NCI-H748 (cell line): Measurements from ENCODE around the gene PPP1R1C.

ENCODE experiments used
- DNase-seq: peaks from one replicate; lab custom pipeline; 2025; ENCODE audit not compliant: unreplicated experiment; lab: John Stamatoyannopoulos, UW

PPP1R1C gene

GRCh38 chr2:181971032-181971431, 14.6 kb upstream of the PPP1R1C start:
- no peak for DNase-seq

DNA sequence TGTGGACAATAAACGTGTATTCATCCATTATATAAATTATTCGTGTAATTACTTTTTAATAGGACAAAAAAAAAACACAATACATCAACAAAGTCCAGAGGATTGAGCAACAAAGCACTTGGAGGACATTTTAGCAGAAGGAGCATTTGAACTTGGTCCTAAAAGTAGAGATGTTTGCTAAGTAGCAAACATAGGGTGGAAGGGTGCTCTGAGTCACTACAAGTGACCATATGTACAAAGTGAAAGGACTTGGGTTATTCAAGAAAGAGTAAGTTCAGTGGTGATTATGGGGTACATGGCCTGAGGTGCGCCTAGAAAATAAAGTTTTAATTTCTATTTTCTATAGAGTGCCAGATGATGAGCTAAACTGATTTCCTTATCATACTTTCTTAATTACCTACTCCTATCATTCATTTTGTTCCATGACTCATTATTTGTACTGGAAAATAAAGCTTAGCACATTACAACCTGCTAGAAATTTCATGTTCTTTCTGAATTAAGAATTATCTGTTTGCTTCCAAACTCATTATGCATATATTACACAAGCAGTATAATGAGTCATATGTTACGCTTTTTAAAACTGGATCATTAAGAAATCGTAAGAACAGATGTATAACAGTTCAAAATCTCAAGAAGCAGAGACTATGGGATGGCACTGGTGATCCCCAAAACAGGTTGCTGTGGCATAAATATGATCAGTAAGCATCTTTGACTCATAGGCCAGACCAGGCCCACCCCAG, 13.1 kb upstream of the PPP1R1C start:
- no peak for DNase-seq

DNA sequence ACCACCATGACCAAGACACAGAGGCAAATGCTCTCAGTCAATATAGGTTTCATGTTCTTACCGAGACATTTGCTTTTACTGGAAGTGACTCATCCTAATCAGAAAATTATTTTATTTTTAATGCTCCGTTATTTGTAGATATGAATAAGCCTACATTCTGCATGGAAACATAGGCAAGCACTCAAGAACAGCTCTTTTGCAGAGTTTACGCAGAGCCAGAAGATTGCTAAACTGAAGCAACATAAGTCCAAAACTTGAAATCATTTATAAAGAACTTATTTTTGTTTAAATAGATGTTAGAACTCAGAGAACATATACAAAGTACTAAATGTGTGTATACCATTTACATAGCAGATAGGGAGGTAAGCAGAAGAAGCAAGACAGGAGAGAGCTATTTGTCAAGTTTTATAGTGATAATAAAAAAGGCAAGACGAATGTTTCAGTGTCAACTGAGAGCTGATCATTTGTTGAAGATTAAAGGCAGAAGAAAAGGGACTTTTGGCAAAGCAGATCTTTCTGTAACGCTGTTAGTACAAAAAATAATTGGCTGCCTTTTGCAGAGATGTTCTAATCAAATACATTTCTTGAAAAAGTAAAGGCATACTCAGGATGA, 12.4 kb upstream of the PPP1R1C start:
- no peak for DNase-seq

GRCh38 chr2:181977661-181978350, 7.8 kb upstream of the PPP1R1C start:
- no peak for DNase-seq

DNA sequence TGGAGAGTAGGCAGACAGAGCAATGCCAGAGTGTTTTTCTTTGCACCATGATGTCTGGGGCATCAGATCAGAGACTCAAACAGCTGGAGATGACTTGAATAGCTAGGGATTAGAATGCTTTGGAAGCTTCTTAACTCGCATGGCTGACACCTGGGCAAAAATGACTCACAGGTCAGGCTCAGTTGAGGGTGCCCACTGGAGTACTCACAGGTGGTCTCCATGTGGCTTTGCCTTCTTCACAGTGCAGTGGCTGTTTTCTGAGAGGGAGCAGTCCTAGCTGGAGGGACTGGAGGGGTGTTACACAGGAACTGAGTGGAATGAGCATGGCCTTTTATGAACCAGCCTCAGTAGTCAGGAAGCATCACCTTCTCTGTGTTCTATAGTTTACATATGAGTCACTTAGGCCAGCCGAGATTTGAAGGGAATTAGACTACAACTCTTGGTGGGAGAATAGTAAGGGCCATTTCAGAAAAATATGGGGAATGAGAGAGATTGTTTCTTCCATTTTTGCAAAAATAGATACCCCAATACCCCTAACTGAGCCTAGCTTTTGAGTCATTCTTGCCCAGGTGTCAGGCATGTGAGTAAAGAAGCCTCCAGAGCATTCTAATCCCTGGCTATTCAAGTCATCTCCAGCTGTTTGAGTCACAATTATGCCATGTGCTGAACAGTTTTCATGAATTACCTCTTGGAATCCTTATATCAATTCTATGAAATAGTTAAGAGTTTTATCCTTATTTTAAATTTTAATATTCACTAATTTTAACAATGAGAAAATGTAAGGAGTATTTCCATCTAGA, 7.1 kb upstream of the PPP1R1C start:
- DNase-seq: no peak

DNA sequence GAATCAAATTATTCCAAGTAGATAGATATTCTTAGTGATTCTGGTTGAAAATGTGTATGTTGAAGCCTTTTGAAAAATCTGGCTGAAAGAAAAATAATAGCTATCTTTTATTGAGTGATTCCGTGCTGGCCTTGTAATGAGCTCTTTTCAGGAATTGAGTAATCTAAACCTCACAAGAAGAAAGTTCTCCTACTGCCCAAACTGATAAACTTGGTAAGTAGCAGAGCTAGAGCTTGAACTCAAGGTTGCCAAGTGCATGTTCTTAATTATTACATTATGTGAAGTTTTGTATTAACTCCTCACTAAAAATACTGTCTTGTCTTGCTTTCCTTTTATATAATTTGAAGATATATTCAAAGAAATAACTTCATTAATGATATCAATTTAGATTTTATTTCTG, 1.6 kb upstream of the PPP1R1C start:
- no peak for DNase-seq

DNA sequence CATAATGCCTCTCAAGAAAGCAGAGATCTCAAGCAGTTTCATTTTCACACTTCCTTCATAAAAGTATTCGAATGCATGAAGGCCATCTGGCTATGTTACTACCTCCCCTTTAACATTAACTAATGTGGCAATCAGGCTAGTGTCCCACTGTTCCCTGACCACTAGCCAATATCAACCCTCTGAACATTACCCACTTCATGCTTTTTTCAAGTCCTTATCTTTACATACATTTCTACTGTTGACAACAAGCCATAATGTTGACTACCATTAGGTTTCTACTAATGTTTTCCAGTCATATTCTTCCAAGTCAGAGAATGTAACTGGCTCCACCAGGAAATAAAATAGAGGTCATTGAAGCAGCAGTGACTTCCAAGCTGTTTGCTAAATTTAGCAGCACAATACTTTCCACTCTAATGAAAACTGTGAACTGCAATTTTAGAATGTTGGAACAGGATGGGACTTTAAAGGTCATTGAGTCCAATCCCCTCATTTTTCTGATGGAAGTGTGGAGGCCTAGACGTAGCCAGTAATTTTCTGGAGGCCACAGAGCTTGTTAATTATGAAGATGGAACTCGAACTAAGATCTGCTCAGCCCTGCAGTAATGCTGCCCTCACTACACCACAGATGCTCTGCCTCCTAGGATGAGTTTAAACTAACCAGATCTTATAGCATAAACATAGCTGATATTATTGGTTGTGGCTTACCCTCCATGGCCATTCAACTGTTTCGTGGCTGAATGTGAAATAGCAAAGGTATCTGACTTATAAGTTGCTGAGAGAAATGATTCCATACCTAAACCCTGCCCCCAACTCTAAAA, 630 bp upstream of the PPP1R1C start:
- DNase-seq: no peak

DNA sequence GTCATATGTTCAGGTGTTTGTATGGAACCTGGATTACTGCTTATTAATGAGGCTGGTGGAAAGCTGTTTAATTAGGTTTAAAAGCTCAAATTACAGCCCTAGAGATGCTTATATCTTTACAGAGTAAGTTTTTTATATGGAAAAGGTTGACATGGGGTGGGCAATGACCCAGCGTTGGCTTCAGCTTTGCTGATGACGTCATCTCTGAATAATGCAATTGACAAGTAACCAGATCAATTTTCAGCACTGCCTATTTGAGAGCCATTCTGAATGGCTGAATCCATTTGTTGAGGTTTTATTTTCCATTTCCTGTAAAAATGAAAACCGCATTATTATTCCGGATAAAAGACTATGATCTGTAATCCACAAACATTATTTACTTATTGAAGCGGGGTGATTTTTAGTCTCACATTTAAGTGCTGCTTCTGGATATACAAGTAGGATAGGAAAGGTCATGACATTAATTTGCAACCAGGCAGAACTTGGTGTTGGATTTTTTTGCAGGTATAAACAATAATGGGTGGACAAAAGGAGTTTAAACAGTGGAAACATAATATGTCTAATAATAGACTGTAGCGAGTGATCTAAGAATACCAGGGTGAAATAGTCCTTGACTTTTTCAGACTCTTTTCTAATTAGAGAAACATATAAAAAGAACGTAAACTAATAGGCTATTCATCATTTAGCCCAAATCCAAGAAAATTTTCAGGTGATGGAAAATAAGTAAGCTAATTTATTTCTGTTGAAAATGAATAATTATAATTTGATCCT, 2.7 kb downstream of the PPP1R1C start:
- peak; percentile 78 for DNase-seq

- no peak for DNase-seq
These were observed 3.4 kb downstream of the PPP1R1C start for GRCh38 chr2:181989099-181989498.

DNA sequence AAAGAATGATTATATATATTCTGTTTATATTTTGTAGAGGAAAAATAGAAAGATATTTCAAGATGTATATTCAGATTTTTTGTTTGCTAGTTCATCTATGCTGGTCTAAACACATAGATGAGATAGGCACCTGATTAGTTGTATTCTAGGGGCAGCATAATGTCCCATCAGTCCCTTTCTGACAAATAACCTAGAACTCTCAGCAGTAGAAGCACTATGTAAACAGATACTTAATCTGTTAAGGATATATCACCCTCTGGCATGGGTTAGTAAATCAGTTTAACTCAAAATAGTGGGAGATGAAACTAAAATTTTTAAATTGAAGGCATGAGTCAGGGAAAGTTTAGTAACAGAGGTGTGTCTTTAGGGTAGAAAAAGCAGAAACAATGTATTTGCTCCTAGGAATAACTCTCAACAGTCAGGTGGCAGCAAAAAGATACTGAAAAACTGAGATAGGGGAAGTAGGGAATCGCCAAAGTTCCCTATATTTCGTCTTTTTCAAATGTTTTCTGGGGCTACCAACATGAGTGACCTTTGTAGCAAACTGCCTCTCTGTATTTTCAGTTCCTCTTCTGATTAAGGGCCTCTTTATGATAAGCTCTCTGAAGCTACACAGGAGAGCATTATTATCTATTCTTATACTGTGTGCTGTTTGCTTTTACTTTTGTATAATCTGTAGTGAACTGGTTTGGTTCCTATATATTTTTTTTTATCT, 5.7 kb downstream of the PPP1R1C start:
- no peak for DNase-seq

DNA sequence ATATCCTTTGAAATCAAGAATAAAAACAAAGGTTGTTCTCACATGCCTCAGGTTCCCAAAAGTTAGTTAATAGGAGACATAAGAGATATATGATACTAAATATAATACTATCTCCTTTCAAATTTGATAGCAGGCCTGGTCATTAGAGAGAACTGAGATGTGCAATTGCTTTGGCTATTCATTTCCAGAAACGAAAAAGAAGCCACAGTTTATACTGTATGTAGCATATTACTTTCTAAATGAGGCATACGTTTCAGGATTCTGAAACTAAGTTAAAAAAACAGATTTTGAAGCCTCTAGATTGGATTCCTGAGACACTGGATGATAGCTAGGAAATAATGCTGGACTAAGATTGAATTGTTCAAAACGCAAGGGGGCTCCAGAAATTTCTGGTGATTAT, 7.1 kb downstream of the PPP1R1C start:
- no peak for DNase-seq

DNA sequence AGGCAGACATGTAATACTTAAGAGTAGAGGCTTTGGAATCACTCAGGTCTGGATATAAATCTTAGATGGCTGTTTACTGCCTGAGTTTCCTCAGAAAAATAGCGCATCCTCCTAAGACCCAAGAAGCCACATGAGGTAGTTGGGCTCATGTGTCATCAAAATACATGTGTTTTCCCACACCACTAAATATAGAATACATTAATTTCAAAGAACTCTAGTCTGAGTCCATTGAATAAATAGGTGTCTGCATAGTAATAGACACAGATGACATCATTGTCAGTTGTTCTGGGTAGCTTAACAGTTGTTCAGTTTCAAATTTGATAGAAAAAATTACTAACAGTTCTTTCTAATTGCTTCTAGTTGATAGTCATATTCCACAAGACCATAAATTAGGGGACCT, 9.6 kb downstream of the PPP1R1C start:
- DNase-seq: no peak

- peak; percentile 95 for DNase-seq
These were observed 12.6 kb downstream of the PPP1R1C start for GRCh38 chr2:181998041-181998835.

- peak; percentile 81 for DNase-seq
These were observed 13.4 kb downstream of the PPP1R1C start for GRCh38 chr2:181998891-181999654.

- no peak for DNase-seq
These were observed 14.3 kb downstream of the PPP1R1C start for GRCh38 chr2:181999911-182000310.

GRCh38 chr2:182004945-182005520, 19.4 kb downstream of the PPP1R1C start:
- DNase-seq: no peak

DNA sequence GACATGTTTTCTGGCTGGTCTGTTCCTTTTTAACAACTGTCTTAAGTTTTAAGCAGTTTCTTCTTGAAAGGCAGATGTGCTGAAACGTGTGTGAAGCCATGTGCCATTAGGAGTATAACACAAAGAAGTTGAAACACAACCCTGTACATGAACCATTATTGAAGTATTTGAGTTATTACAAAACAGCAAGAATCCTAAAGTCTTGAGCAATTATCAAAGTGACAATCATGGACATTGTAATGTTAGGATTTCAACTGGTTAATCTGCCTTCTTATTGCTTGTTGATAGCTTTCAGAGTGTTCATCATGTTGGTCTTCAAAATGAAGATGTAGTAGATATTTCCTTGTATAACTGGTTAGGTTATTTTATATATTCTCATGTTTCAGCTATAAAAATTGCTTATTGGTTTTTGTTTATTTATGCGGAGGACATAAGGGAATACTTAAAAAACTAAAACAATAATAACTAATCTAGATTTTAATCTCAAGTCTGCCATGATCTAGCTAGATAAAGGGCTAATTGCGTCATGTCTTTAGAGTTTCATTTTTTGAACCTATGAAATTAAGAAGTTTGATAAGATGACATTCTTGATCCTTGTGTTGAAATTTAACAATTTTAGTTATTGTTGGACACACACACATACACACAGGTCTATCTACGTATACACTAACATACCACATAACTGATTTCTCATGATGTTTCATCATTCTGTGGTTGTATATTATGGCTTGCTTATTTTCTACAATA, 21.1 kb downstream of the PPP1R1C start:
- DNase-seq: no peak
